GM18858 (cell line): ENCODE data around the gene TRAFD1.
"Not testable (repeated sequence)": the region's sequence is repeated elsewhere in the genome, so short reads cannot be mapped to it uniquely, and the experiment has no call there.

Experiments used
- ATAC-seq: cut with Tn5 transposase; IDR thresholded peaks from one replicate; pipeline ENCODE4 v1.9.1; 2021; ENCODE audit not compliant: unreplicated experiment

Gene TRAFD1, protein sequence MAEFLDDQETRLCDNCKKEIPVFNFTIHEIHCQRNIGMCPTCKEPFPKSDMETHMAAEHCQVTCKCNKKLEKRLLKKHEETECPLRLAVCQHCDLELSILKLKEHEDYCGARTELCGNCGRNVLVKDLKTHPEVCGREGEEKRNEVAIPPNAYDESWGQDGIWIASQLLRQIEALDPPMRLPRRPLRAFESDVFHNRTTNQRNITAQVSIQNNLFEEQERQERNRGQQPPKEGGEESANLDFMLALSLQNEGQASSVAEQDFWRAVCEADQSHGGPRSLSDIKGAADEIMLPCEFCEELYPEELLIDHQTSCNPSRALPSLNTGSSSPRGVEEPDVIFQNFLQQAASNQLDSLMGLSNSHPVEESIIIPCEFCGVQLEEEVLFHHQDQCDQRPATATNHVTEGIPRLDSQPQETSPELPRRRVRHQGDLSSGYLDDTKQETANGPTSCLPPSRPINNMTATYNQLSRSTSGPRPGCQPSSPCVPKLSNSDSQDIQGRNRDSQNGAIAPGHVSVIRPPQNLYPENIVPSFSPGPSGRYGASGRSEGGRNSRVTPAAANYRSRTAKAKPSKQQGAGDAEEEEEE

DNA sequence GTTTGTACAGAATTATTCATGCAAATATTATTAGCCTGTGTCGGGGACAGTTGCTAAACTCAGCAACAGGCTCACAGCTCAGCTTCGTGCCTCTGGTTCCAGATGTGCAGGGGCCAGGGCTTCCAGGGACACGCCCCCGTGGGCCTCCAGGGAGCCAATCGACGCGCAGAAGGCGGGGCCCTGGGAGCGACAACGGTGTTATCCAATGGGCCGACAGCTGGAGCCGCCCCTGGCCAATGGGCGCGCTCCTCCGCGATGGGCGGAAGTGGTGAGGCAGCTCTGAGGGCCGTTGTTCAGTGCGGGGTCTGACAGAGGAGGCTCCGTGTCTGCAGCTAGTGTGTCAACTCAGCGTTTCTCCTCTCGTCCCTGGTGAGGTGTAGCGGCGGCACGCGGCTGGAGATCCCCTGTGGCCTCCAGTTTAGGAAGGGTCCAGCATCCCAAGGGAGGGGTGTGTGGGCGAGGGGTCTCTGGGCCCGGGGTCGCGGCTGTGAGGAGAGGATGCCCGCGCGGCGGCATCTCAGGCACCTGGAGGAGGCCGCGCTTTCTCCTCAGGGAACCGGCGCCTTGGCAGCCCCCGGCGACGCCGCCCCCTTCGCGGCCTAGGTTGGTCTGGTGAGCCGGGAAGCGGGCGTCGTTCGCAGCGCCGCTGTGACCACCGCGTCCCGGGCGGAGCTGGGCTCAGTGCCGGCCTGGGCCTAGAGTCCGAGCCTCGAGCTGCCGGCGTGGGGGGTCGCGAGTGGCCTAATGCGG lies at the start of gene TRAFD1:
TRAFD1 (plus strand) TSS at position 311 of the 750 bp plus-strand sequence. CDS start 4,963 bp downstream, outside the sequence.
- peak; percentile 86 for ATAC-seq

DNA sequence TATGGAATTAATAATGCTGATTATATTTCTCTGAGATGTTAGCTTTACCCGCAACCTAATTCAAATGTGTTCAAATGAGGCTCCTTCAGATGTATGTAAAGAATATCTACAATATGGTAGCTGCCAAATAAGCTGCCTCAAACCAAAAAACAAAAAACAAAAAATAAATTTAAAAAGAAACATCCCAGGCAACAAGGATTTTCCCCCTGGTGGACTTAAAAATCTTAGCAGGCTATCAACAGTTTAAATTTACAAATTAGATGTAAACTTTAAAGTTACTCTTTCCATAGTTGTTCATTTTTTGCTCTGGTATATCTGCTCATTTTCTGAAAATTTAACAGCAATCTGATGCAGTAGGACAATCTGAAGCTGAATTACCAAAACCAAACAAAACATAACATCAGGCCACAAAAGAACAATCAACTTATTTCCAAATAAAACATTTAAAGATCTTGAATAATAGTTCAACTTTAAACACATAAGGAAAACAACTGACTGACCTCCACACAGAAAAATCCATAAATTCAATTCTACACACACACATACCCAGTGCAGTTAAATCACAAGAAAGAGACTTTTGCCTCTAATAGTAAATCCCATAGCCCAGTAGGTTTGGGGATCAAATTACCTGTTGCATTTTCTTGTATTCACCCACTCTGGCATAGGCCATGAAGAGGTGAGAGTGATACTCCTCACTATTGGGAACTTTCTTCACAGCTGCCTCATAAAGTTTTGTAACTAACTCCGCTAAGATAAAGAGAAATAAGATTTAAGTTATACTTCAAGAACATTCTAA lies 38.1 kb upstream of the TRAFD1 start:
- no peak for ATAC-seq

DNA sequence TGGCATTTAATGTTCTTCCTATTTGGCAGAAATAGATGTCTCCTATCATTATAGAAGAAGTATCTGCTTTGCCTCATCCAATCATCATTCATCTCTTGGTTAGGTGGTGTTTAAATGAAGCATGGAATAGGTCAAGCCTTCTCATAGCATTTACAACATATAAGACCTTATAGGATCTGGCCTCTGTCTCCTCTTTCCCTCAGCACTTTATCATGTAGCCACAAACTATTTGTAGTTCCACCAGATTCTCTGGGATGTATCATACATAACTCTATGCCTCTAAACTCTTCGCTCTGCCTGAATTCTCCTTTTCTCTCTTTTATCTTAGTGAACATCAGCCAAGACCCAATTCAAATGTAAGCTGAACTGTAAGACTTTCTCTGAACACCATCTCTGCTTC lies 37.5 kb upstream of the TRAFD1 start:
- ATAC-seq, result no peak

DNA sequence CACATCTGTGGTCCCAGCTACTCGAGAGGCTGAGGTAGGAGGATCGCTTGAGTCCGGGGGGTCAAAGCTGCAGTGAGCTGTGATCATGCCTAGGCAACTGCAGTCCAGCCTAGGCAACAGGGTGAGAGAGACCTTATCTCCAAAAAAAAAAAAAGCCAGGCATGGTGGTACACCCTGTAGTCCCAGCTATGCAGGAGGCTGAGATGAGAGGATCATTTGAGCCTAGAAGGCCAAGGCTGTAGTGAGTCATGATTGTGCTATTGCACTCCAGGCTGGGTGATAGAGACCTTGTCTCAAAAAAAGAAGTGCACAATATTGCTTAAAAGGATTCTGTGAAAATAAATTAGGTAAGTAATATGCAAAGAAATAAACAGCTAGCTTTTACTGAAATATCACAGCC lies 33.8 kb upstream of the TRAFD1 start:
- ATAC-seq, result no peak

DNA sequence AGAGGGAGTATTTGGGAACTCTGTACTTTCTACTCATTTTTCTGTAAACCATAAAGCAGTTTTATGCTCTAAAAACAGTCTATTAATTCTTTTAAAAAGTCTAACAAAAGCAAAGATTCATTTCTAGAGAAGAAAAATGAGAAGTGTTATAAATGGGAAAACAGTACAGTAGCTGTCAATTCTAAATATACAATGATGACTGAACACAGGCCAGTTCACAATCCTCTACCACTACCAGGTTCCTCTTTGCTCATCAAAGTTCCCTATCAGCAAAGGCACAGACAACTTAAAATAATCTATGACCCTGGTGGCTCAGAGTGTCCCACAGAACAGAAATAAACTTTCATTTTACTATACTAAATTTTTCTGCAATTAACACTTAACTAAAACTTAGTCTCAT lies 29.3 kb upstream of the TRAFD1 start:
- no peak for ATAC-seq

DNA sequence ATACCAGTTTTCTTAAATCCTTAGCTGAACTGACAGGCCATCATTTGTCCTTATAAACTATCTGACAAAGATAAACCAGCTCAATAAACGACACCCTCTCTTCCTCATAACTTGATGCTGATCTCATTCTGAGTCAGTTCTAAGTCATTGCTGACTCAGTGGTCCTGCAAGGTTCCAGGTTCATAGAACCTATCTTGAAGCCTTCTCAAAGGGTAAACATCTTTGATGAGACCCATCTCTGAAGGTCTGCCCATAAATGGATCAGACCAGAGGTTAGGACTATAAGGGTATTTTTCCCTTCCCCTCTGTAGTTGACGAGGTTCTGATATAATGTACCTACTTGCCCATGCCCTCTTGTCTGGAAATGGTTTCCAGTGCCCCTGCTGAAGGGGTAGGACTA lies 28.7 kb upstream of the TRAFD1 start:
- no peak for ATAC-seq

DNA sequence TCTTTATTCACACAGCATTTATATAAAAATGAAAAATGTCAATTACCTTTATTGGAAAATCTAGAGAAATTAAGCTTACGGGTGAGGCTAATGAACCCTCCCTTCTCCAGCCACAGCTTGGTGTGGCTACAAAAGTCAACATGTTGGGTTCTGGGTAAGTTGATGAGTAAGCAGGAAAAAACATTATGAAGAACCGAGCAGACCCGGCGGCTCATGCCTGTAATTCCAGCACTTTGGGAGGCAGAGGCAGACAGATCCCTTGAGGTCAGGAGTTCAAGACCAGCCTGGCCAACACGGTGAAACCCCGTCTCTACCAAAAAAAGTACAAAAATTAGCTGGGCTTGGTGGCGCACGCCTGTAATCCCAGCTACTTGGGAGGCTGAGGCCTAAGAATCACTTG lies 27.7 kb upstream of the TRAFD1 start:
- no peak for ATAC-seq

DNA sequence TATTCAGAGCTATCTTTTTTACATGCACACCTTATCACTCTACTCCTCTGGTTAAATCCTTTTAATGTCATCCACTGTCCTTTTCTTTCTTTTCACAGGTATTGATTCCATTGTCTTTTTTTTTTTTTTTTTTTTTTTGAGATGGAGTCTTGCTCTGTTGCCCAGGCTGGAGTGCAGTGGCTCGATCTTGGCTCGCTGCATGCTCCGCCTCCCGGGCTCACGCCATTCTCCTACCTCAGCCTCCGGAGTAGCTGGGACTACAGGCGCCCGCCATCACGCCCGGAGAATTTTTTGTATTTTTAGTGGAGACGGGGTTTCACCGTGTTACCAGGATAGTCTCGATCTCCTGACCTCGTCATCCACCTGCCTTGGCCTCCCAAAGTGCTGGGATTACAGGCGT lies 24.9 kb upstream of the TRAFD1 start:
- ATAC-seq, result not testable (repeated sequence)

DNA sequence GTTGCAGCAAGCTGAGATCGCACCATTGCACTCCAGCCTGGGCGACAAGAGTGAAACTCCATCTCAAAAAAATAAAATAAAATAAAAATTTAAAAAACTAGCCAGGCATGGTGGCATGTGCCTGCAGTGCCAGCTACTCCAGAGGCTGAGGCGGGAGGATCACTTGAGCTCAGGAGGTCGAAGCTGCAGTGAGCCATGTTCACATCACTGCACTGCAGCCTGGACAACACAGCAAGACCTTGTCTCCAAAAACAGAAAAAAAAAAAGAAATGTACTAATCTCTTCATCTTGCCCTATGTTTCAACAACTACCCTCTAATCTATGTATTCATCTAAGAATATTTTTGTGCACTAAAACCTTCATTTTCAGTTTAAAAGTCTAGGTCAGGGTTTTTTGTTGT lies 23.2 kb upstream of the TRAFD1 start:
- no peak for ATAC-seq

DNA sequence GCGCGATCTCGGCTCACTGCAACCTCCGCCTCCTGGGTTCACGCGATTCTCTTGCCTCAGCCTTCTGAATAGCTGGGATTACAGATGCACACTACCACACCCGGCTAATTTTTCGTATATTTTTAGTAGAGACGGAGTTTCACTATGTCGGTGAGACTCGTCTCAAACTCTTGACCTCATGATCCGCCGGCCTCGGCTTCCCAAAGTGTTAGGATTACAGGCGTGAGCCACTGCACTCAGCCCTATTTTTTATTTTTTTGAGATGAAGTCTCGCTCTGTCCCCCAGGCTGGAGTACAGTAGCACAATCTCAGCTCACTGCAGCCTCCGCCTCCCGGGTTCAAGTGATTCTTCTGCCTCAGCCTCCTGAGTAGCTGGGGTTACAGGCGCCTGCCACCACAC lies 22.6 kb upstream of the TRAFD1 start:
- not testable (repeated sequence) for ATAC-seq

DNA sequence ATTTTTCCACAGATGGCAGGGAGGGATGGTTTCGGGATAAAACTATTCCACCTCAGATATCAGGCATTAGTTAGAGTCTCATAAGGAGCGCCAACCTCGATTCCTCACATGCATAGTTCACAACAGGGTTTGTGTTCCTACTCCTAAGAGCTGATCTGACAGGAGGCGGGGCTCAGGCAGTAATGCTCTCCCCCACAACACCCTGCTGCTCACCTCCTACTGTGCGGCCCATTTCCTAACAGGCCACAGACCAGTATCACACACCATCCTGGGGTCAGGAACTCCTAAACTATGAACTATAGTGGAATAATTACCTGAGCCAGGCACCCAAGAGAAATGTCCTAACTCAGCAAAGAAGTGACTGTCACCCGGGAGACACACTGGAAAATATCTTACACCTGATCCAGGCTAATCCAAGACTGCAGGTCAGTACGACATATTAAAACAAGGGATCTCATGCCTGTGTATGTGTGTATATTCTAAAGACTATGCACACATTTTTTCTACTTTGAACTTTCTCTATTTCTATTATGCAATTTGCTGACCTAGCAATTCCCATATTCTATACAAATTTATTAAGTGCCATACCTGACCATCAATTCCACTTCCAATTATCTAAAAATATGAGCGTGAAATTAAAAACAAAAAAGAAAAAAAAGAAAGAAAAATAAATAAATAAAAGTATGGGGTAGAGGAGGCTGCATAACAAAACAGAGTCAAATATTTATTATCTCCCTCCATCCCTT lies 21.4 kb upstream of the TRAFD1 start:
- ATAC-seq, result no peak

DNA sequence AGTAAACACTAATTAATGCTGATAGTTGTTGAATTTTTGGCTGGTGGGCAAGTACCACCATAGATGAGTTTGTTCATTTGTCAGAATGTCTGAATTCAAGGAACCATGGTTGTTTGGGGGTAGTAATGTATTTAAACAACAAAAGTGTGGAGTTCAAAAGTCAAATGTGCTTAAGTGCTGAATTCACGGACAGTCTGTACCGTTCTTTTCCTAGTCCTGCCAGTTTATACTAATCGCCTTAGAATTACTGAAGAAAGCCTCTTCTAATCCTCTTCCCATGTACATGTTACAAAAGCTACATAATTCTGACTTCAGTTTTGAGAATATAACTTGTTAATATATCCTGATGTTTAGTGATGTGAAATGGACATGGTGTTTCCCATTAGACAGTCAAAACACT lies 19.5 kb upstream of the TRAFD1 start:
- ATAC-seq, result no peak

DNA sequence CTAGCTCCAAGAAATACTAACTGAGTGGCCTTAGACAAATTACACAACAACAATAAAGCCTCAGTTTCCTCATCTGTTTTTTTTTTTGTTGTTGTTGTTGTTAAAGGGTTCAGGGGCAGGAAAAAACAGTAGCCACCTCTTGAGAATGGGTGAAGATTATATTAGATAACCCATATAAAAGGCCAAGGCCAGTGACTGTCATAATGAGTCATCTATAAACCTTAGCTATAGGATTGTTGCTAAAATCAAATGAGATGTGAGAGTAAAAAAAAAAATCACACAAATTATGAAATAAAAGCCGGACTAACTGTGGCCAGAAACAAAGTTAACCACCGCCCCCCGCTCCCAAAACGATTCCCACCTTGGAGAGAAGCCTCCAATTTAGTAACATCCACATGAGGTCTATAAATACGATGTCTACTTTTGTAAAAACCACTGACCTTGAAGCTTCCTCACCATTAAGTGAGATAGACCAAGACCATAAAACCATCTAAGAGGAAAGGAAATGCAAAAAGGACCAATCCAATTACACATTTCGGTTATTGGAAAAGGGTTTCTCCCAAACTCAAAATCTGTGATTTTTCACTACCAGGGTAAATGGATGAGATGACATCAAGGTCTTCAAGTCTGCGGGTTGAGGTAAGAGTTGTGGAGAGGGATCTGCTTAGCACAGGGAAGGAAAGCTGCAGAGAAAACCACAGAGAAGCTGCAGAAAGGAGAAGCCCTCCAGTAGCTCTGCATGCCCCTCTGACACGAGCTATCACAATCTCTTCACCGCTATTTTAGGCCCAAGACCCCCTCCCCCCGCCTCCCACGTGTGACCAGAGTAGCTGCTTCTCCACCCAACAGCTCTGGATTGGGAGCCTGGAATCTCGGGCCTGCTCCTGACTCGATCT lies 17.8 kb upstream of the TRAFD1 start:
- no peak for ATAC-seq

DNA sequence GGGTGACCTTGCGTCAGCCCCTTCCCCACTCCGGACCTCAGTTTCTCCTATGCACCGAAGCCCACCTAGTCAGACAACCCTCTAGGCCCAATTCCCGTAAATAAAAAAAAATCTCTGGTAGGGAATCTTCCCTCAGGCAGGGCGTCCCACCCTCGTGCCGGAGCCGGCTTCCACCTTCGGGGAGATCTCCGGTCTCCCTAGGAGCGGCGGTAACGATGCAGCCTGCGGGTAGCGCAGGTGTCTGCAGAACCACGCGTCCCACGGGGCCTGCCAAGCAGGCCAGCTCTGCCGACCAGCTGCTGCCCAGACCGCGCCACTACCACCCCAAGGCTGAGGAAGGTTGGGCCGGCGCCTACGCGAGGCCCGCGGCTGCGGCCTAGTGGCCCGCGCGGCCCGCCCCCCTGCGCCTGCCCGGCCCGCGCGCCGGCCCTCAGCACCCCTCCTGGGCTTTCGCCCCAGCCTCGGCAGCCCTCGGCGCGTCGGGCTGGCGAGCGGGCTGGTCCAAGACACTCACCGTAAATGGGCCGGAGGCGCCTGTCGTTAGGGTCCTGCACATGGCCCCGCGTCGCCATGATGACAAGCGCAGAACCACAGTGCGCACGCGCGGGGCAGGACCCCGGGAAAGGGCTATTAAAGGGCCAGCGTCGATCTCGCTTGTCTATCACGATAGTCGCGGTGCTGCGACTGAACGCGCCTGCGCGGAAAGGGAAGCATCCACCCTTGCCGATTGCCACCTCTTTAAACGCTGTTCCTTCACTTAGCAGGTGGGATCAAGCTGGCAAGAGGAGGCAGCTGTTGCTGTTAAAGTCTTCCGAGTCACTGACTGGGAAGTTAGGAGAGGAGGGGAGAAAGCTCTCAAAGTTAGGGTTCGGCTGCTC lies 16.9 kb upstream of the TRAFD1 start, which contains the start of gene NAA25:
NAA25 (minus strand) TSS at position 582 of the 878 bp plus-strand sequence; CDS start at position 572, 10 bp downstream.
- ATAC-seq, result peak; percentile 55

DNA sequence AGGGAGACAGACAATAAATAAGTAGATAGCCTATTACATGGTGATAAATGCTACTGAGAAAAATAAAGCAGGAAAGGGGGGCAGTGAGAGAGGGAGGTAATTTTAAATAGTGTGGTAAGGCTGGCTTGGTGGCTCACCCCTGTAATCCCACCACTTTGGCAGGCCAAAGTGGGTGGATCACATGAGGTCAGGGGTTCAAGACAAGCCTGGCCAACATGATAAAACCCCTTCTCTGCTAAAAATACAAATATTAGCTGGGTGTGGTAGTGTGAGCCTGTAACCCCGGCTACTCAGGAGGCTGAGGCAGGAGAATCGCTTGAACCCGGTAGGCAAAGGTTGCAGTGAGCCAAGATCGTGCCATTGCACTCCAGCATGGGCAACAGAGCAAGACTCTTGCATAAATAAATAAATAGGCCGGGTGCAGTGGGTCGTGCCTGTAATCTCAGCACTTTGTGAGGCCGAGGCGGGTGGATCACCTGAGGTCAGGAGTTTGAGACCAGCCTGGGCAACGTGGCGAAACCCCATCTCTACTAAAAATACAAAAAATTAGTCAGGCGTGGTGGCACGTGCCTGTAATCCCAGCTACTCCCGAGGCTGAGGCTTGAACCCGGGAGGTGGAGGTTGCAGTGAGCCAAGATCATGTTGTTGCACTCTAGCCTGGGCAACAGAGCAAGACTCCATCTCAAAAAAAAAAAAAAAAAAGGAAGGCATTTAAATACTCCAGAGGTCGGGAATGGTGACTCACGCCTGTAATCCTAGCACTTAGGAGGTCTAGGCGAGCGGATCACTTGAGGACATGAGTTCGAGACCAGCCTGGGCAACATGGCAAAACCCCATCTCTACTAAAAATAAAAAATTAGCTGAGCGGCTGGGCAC lies 14.3 kb upstream of the TRAFD1 start:
- not testable (repeated sequence) for ATAC-seq

DNA sequence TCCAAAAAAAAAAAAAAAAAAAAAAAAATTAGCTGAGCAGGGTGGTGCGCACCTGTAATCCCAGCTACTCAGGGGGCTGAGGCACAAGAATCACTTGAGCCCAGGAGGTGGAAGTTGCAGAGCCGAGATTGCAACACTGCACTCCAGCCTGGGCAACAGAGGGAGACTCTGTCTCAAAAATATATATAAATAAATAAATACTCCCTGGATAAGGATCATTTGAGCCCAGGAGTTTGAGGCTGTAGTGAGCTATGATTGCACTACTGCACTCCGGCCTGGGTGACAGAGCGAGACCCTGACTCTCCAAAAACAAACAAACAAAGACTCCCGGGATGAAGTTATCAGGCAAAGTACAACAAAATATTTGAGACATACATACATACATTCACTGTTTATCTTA lies 13.4 kb upstream of the TRAFD1 start:
- no peak for ATAC-seq

DNA sequence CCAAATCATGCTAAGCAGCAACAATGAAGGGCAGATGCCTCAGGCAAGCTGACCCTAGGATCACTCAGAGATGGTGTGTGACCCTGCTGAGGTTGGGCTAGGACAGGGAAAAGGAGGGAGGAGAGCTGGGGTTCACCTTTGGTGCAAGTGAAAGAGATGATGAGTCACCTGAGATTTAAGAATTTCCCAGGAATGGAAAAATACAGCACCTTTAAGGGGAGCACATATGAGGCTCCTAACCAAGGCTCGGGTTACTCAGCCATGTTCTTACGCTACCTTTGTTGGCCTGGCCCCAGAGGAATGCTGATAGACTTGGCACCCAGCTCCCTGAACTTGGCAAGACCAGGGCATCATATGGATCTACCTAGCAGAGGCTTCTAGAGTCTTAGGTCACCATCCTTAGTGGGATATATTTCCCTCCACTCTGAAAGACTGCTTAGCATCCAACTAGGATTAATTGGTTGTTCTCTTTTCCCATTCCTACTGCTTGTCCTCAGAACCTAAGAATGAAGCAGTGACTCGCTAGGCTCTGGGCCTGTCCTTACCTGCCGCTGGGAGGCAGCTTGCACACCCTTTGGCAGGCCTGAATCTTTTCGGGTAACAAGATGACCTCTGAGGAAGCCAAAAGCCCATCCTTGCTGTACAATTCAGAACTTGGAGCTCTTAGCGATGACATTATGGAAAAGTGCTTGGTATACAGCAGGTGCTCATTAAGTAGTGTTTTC lies 12.8 kb upstream of the TRAFD1 start:
- no peak for ATAC-seq
